NCI-H345 treated with DMSO at 0.1 percent for 48 hours (cell line): ENCODE measurements around the gene CLK3.

Experiments
- DNase-seq: peaks from one replicate; lab custom pipeline; 2025; ENCODE audit not compliant: unreplicated experiment; lab: John Stamatoyannopoulos, UW

CLK3 gene

GRCh38 chr15:74603026-74603788, 12.4 kb upstream of the CLK3 start:
- no peak for DNase-seq

- DNase-seq, result no peak
Observed at GRCh38 chr15:74603789-74604705, 11.6 kb upstream of the CLK3 start.

- no peak for DNase-seq
Observed at GRCh38 chr15:74604983-74605794, 10.4 kb upstream of the CLK3 start.

- no peak for DNase-seq
Observed at GRCh38 chr15:74605795-74606150, 9.9 kb upstream of the CLK3 start.

- no peak for DNase-seq
Observed at GRCh38 chr15:74608786-74609185, 6.8 kb upstream of the CLK3 start.

GRCh38 chr15:74609938-74610301, 5.7 kb upstream of the CLK3 start:
- DNase-seq, result no peak

GRCh38 chr15:74610302-74610951, 5.2 kb upstream of the CLK3 start:
- no peak for DNase-seq

GRCh38 chr15:74611341-74611740, 4.3 kb upstream of the CLK3 start:
- no peak for DNase-seq

- no peak for DNase-seq
Observed at GRCh38 chr15:74611834-74612233, 3.8 kb upstream of the CLK3 start.

GRCh38 chr15:74612677-74613076, 3.0 kb upstream of the CLK3 start:
- DNase-seq, result no peak

- no peak for DNase-seq
Observed at GRCh38 chr15:74613089-74613952, 2.3 kb upstream of the CLK3 start.

GRCh38 chr15:74613953-74614743, 1.5 kb upstream of the CLK3 start:
- no peak for DNase-seq

- DNase-seq, result peak; percentile 23
Observed at GRCh38 chr15:74614744-74615507, 710 bp upstream of the CLK3 start.

GRCh38 chr15:74616366-74616939, 817 bp downstream of the CLK3 start:
- peak; percentile 13 for DNase-seq

- DNase-seq, result no peak
Observed at GRCh38 chr15:74616996-74617395, 1.4 kb downstream of the CLK3 start.

GRCh38 chr15:74618841-74619596, 3.4 kb downstream of the CLK3 start:
- no peak for DNase-seq

GRCh38 chr15:74619916-74620635, 4.4 kb downstream of the CLK3 start:
- no peak for DNase-seq
